Effector memory CD4-positive, alpha-beta T cell (primary cell): ENCODE results near the gene CTNNA2.
"Not testable (repeated sequence)": the region's sequence is repeated elsewhere in the genome, so short reads cannot be mapped to it uniquely, and the experiment has no call there.

Experiments
- DNase-seq, 3 donors: peaks; one replicate each; pipeline ENCODE4 v3.0.0-alpha.2; 2020
- H3K27ac ChIP-seq: 2 replicates; pipeline ENCODE4 v1.7.0; 2013; ENCODE audit warnings: mild to moderate bottlenecking, low read length, moderate library complexity; ENCODE audit not compliant: insufficient read depth, poor library complexity, severe bottlenecking
- H3K27me3 ChIP-seq: replicated peaks from 2 replicates; pipeline ENCODE4 v1.7.0; 2013; ENCODE audit warnings: mild to moderate bottlenecking, low read length; ENCODE audit not compliant: insufficient read depth, control insufficient read depth, poor library complexity, severe bottlenecking
- H3K36me3 ChIP-seq: 2 replicates; pipeline ENCODE4 v1.7.0; 2013; ENCODE audit warnings: mild to moderate bottlenecking, low read length, moderate library complexity; ENCODE audit not compliant: control insufficient read depth, insufficient read depth
- H3K4me1 ChIP-seq: 2 replicates; pipeline ENCODE4 v1.7.0; 2013; ENCODE audit warnings: low read length, mild to moderate bottlenecking; ENCODE audit not compliant: control insufficient read depth, insufficient read depth, poor library complexity, severe bottlenecking
- H3K4me3 ChIP-seq: 2 replicates; pipeline ENCODE4 v1.7.0; 2013; ENCODE audit warnings: low read length, low read depth, mild to moderate bottlenecking; ENCODE audit not compliant: insufficient read depth, poor library complexity, severe bottlenecking
- H3K9me3 ChIP-seq: 2 replicates; pipeline ENCODE4 v1.7.0; 2013; ENCODE audit warnings: mild to moderate bottlenecking, low read length, moderate library complexity; ENCODE audit not compliant: control insufficient read depth

The CTNNA2 gene

GRCh38 chr2:80198042-80198441 is 685.2 kb downstream of the CTNNA2 start:
- no peaks in the 10 kb centered on the region for H3K27me3 ChIP-seq
- no peak for DNase-seq
- no peaks in the 10 kb centered on the region for H3K9me3 ChIP-seq
- H3K27ac ChIP-seq, result no peak overlapping the region
- no peak overlapping the region for H3K4me3 ChIP-seq
- no peaks in the 10 kb centered on the region for H3K4me1 ChIP-seq
- H3K36me3 ChIP-seq, result no peaks in the 10 kb centered on the region

- H3K9me3 ChIP-seq, result no peaks in the 10 kb centered on the region
- H3K36me3 ChIP-seq, result no peaks in the 10 kb centered on the region
- no peaks in the 10 kb centered on the region for H3K4me1 ChIP-seq
- H3K4me3 ChIP-seq, result no peak overlapping the region
- DNase-seq, result no peak
- no peaks in the 10 kb centered on the region for H3K27me3 ChIP-seq
- H3K27ac ChIP-seq, result no peak overlapping the region
These were observed 686.7 kb downstream of the CTNNA2 start for GRCh38 chr2:80199504-80199903.

GRCh38 chr2:80203929-80204328 is 691.1 kb downstream of the CTNNA2 start:
- not testable (repeated sequence) for H3K27ac ChIP-seq, H3K27me3 ChIP-seq, H3K4me3 ChIP-seq, DNase-seq, H3K36me3 ChIP-seq, H3K9me3 ChIP-seq, H3K4me1 ChIP-seq

- DNase-seq, result no peak
- Histone ChIP-seq H3K27me3 (no peaks in the 10 kb centered on the region), H3K27ac (no peak overlapping the region), H3K36me3 (no peaks in the 10 kb centered on the region), H3K9me3 (no peaks in the 10 kb centered on the region), H3K4me3 (no peak overlapping the region), H3K4me1 (no peaks in the 10 kb centered on the region)
These were observed 692.6 kb downstream of the CTNNA2 start for GRCh38 chr2:80205498-80205897.

GRCh38 chr2:80209458-80209857 is 696.6 kb downstream of the CTNNA2 start:
- Histone ChIP-seq H3K9me3 (no peaks in the 10 kb centered on the region), H3K27me3 (no peaks in the 10 kb centered on the region), H3K27ac (no peak overlapping the region), H3K4me1 (no peaks in the 10 kb centered on the region), H3K4me3 (no peak overlapping the region), H3K36me3 (no peaks in the 10 kb centered on the region)
- no peak for DNase-seq

GRCh38 chr2:80217446-80217845 is 704.6 kb downstream of the CTNNA2 start:
- Histone ChIP-seq H3K4me1 (no peaks in the 10 kb centered on the region), H3K4me3 (no peak overlapping the region), H3K9me3 (no peaks in the 10 kb centered on the region), H3K36me3 (no peaks in the 10 kb centered on the region), H3K27me3 (no peaks in the 10 kb centered on the region), H3K27ac (no peak overlapping the region)
- no peak for DNase-seq

DNA sequence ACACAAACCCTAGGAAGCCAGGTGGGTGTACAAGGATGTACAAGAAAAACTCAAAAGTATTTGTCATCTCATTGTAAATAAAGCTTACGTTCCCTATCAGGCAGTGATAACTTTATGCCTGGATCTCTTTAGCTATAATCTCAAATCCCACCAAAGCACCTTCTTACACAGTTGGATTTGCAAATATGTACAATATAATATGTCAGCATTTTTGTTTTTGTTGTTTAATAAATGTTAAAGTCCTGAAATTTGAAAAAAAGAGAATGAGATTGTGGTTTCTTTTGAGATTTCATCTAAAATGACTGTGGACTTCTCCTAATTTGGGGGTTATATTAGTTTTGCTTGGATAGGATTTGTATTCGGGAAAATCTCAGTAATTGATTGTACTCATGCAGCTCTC is 709.8 kb downstream of the CTNNA2 start:
- H3K9me3 ChIP-seq, result no peaks in the 10 kb centered on the region
- DNase-seq, result no peak
- no peak overlapping the region for H3K27ac ChIP-seq
- no peak overlapping the region for H3K4me3 ChIP-seq
- no peaks in the 10 kb centered on the region for H3K36me3 ChIP-seq
- H3K27me3 ChIP-seq, result no peaks in the 10 kb centered on the region
- no peaks in the 10 kb centered on the region for H3K4me1 ChIP-seq

- no peaks in the 10 kb centered on the region for H3K9me3 ChIP-seq
These were observed 718.6 kb downstream of the CTNNA2 start for GRCh38 chr2:80231421-80231820.

DNA sequence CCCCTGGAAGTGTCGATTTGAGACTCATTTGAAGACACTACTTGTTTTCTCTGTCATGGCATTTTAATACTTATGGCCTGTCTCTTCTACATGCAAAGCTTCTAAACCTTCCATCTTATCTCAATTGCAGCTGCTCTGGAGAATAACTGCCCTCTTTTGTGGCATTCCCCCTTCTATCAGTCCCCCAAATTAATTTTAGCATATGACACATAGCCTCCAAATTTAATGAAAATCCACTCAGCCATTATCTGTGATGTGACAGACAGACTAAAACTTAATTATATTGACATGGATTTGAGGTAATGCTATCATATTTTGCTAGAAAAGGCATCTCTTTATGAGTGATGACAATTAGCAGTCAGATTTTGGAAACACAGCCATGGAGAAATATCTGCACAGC is 720.5 kb downstream of the CTNNA2 start:
- no peak for DNase-seq
- no peaks in the 10 kb centered on the region for H3K27me3 ChIP-seq
- no peak overlapping the region for H3K27ac ChIP-seq
- no peaks in the 10 kb centered on the region for H3K9me3 ChIP-seq
- H3K4me3 ChIP-seq, result no peak overlapping the region
- no peaks in the 10 kb centered on the region for H3K4me1 ChIP-seq
- no peaks in the 10 kb centered on the region for H3K36me3 ChIP-seq

More at GRCh38 chr2:80231421-80231820, 718.6 kb downstream of the CTNNA2 start:
- H3K4me1 ChIP-seq, result no peaks in the 10 kb centered on the region
- H3K36me3 ChIP-seq, result no peaks in the 10 kb centered on the region
- DNase-seq, result no peak
- no peak overlapping the region for H3K4me3 ChIP-seq
- no peaks in the 10 kb centered on the region for H3K27me3 ChIP-seq
- H3K27ac ChIP-seq, result no peak overlapping the region

GRCh38 chr2:80238692-80239469 is 726.0 kb downstream of the CTNNA2 start:
- H3K36me3 ChIP-seq, result no peaks in the 10 kb centered on the region
- H3K27ac ChIP-seq, result no peak overlapping the region
- no peaks in the 10 kb centered on the region for H3K4me1 ChIP-seq
- no peaks in the 10 kb centered on the region for H3K9me3 ChIP-seq
- no peak overlapping the region for H3K4me3 ChIP-seq
- DNase-seq, result no peak
- no peaks in the 10 kb centered on the region for H3K27me3 ChIP-seq
